Uterus (tissue), 4 donors: ENCODE results near the gene EXOSC5. TPM values are rescaled to one million over a fixed set of nuclear protein-coding genes. Genes with fewer than 3 reads are reported as not detected.

ENCODE experiments used
- DNase-seq, 2 donors: peaks; one replicate each; pipeline ENCODE4 v3.0.0-alpha.2; 2019 to 2020
- H3K27ac ChIP-seq, 2 donors: fragments of 200-600 bp; sonication (generic); 1 replicate in 1 of 2; 2 replicates in 1 of 2; pipeline ENCODE4 v1.5.1; 2016 to 2018
- H3K27me3 ChIP-seq, 2 donors: fragments of 200-600 bp; sonication (generic); one replicate each; pipeline ENCODE4 v1.5.1; 2018 to 2019; ENCODE audit warnings: control low read depth in 1 of 2
- H3K36me3 ChIP-seq, 2 donors: fragments of 200-600 bp; sonication (generic); one replicate each; pipeline ENCODE4 v1.5.1; 2019; ENCODE audit warnings: control low read depth in 1 of 2
- H3K4me1 ChIP-seq, 2 donors: fragments of 200-600 bp; sonication (generic); one replicate each; pipeline ENCODE4 v1.5.1; 2018 to 2019; ENCODE audit warnings: control low read depth in 1 of 2
- H3K4me3 ChIP-seq, 2 donors: fragments of 200-600 bp; sonication (generic); 1 replicate in 1 of 2; 2 replicates in 1 of 2; pipeline ENCODE4 v1.5.1; 2018 to 2019; ENCODE audit warnings: mild to moderate bottlenecking in 1 of 2
- H3K9me3 ChIP-seq, 2 donors: fragments of 200-600 bp; sonication (generic); one replicate each; pipeline ENCODE4 v1.5.1; 2019; ENCODE audit warnings: control low read depth in 1 of 2
- POLR2A ChIP-seq, 2 donors: fragments of 450-650 bp; IDR thresholded peaks; one replicate each; pipeline ENCODE4 v1.6.1; 2016; ENCODE audit warnings: antibody characterized with exemption in 2 of 2, mild to moderate bottlenecking in 1 of 2, moderate library complexity in 1 of 2
- intact Hi-C: fragments of 100-400 bp; cut with DNase I; formaldehyde crosslinking; loops from one replicate; pipeline ENCODE4 v1.15.1; 2023; ENCODE audit warnings: low total_unique reads
- total RNA-seq, 4 donors: library from RNA; depleted of rRNA in 3 of 4; stranded (reverse); fragments of >200 nt in 3 of 4; gene quantifications; one replicate each; pipeline versions ENCODE4 v1.1.0 to v1.2.4, GENCODE V29; 2014 to 2023
- TF ChIP-seq, protein P1 (sequence below), 4 experiments: fragments of 200-600 bp in 2 of 4; fragments of 450-650 bp in 2 of 4; sonication (generic) in 2 of 4; IDR thresholded peaks; one replicate each; pipeline ENCODE4 v1.5.1; 2016 to 2019; ENCODE audit warnings: antibody characterized with exemption in 4 of 4, mild to moderate bottlenecking in 2 of 4, moderate library complexity in 1 of 4
- donor health status: DM: yes; HTN: yes; CAD: no.

EXOSC5 gene
- total RNA-seq, 4 donors from 2014 or later = 1.5 to 11.4 (median 4.5) TPM

DNA sequence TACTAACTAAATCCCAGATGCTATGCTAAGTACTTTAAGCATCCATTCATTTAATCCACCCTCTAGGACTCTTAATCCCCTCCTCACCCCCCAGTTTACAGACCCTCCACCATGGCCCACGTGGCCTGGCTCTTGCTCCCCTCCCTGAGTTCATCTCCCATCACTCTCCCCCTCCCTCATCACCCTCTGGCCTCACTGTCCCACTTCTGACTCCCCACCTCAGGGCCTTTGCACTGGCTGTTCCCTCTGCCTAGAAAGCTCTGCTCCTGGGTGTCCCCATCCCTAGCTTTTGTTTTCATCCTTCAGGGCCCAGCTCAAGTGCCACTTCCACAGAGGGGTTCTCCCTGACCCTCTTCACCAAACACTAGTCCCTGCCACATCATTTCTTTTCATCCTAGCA is 37.4 kb downstream of the EXOSC5 start:
- no peak for DNase-seq
- H3K4me1 ChIP-seq = no peaks in the 10 kb centered on the region
- H3K27me3 ChIP-seq = no peaks in the 10 kb centered on the region
- H3K27ac ChIP-seq = no peak overlapping the region
- no peak for TF ChIP-seq POLR2A (IDR thresholded peaks at IDR 0.05)
- TF ChIP-seq, protein P1, sequence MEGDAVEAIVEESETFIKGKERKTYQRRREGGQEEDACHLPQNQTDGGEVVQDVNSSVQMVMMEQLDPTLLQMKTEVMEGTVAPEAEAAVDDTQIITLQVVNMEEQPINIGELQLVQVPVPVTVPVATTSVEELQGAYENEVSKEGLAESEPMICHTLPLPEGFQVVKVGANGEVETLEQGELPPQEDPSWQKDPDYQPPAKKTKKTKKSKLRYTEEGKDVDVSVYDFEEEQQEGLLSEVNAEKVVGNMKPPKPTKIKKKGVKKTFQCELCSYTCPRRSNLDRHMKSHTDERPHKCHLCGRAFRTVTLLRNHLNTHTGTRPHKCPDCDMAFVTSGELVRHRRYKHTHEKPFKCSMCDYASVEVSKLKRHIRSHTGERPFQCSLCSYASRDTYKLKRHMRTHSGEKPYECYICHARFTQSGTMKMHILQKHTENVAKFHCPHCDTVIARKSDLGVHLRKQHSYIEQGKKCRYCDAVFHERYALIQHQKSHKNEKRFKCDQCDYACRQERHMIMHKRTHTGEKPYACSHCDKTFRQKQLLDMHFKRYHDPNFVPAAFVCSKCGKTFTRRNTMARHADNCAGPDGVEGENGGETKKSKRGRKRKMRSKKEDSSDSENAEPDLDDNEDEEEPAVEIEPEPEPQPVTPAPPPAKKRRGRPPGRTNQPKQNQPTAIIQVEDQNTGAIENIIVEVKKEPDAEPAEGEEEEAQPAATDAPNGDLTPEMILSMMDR (IDR thresholded peaks at IDR 0.05) = no peak
- H3K9me3 ChIP-seq = no peaks in the 10 kb centered on the region
- intact Hi-C loops = no loop called here
- no peaks in the 10 kb centered on the region for H3K36me3 ChIP-seq
- H3K4me3 ChIP-seq = no peak overlapping the region

DNA sequence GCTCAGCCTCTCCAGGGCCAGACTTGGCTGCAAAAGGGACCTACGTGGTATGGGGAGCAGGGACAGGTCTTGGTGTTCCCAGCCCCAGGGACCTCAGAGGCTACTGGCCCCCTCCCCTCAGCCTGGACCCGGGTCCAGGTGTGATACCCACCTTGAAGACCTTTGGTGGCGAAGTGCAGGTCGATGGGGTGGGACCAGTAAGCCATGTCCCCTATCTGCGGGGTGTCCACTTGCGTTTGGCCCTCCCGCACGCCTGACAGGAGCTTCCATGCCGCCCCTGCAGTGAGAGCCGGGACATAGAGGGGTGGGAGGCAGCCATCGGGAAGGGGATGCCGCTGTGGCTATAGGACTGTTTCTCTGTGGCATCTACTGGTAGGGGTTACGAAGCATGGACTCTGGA is 39.4 kb downstream of the EXOSC5 start:
- TF ChIP-seq POLR2A (IDR thresholded peaks at IDR 0.05) = no peak
- TF ChIP-seq, protein P1 (IDR thresholded peaks at IDR 0.05) = no peak
- intact Hi-C loops = no loop called here
- H3K4me3 ChIP-seq = no peak overlapping the region
- no peak for DNase-seq
- H3K36me3 ChIP-seq = no peaks in the 10 kb centered on the region
- H3K27me3 ChIP-seq = no peaks in the 10 kb centered on the region
- H3K9me3 ChIP-seq = no peaks in the 10 kb centered on the region
- H3K27ac ChIP-seq = no peak overlapping the region
- H3K4me1 ChIP-seq = peaks cover 0 to 6% of the 10 kb centered on the region in 2 donors

DNA sequence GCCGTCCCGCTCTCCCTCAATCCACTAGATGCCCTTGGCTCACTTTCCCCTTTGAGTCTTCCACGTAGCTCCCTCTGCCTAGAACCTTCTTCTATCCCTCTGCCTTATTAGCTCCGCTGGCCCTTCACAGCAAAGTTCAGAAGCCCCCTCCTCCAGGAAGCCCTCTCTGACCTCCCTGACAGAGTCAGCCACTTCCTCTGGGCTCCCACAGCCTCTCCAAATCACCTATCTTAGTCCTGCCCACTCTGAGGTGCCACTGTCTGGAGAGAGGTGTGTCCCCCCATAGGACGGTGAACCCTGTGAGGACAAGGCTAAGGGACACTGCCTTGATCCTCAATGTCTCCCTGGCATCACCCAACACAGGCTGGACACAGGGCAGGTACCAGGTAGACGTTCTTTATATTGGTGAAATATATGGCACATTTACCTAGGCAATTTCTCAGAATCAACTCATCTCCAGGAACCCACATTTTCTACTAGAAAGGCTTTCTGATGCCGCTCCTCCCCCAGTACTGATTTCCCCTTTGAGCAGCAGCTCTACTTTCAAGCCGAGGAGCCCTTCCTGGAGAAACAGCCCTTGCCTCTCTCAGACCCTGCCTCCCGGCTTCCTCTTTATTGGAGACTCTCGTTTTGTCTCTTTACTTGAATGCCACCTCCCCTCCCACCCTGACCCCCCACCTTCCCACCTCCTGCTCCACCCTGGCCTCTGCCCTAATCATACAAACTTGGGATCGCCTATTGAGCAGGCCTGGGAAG is 40.0 kb downstream of the EXOSC5 start:
- no peak for DNase-seq
- no peak overlapping the region for H3K27ac ChIP-seq
- peaks cover 0 to 6% of the 10 kb centered on the region in 2 donors for H3K4me1 ChIP-seq
- no peak overlapping the region for H3K4me3 ChIP-seq
- H3K9me3 ChIP-seq = no peaks in the 10 kb centered on the region
- H3K36me3 ChIP-seq = no peaks in the 10 kb centered on the region
- no peak for TF ChIP-seq POLR2A (IDR thresholded peaks at IDR 0.05)
- TF ChIP-seq, protein P1 (IDR thresholded peaks at IDR 0.05) = no peak
- intact Hi-C loops = no loop called here
- no peaks in the 10 kb centered on the region for H3K27me3 ChIP-seq

DNA sequence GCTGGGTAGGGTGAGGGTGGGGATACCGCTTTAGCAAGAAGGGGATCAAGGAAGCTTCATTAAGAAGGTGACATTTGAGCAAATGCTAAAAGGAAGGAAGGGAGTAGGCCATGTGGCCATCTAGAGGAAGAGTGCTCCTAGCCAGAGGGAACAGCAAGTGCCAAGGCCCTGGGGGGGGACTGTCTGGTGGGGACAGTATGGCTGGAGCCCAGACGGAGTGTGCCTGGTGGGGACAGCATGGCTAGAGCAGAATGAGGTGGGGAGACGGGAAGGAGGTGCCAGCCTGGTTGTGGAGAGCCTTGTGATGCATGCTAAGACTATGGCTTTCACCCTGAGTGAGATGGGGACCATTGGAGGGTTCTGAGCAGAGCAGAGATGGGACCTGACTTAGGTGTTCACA is 41.4 kb downstream of the EXOSC5 start:
- Histone ChIP-seq H3K27me3 (no peaks in the 10 kb centered on the region), H3K4me1 (peaks cover 0 to 6% of the 10 kb centered on the region in 2 donors), H3K27ac (peak overlapping the region in 1 of 2 donors; percentile 46), H3K4me3 (no peak overlapping the region), H3K36me3 (no peaks in the 10 kb centered on the region), H3K9me3 (no peaks in the 10 kb centered on the region)
- TF ChIP-seq, protein P1 (IDR thresholded peaks at IDR 0.05) = no peak
- TF ChIP-seq POLR2A (IDR thresholded peaks at IDR 0.05) = no peak
- no peak for DNase-seq
- intact Hi-C loops = no loop called here

DNA sequence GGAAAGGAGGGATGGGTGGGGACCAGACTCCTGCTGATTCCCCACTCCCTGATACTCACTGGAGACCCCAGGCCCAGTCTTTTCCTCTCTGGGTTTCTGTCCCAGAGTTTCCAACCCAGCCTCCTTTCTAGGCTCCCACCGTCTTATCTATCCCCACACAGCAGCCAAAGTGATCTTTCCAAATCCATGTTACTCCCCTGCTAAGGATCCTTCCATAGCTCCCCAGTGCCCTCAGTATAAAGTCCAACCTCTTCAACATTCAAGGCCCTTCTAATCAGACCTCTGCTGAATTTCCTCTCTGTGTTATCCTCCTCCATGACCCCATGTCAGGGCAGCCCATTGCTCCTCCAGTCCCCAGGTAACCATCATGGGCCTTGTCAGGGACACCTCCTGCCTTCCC is 42.1 kb downstream of the EXOSC5 start:
- no peak for TF ChIP-seq POLR2A (IDR thresholded peaks at IDR 0.05)
- TF ChIP-seq, protein P1 (IDR thresholded peaks at IDR 0.05) = no peak
- Histone ChIP-seq H3K27me3 (no peaks in the 10 kb centered on the region), H3K36me3 (no peaks in the 10 kb centered on the region), H3K4me3 (no peak overlapping the region), H3K27ac (peak overlapping the region in 1 of 2 donors; percentile 96), H3K4me1 (peaks cover 0 to 6% of the 10 kb centered on the region in 2 donors), H3K9me3 (no peaks in the 10 kb centered on the region)
- DNase-seq = no peak
- intact Hi-C loops = no loop called here
